Esophagus muscularis mucosa (tissue), 4 donors: ENCODE data around the gene S1PR4. TPM values are rescaled to one million over a fixed set of nuclear protein-coding genes. Genes with fewer than 3 reads are reported as not detected.

ENCODE experiments used
- DNase-seq: peaks from one replicate; pipeline ENCODE4 v3.0.0-alpha.2; 2017; ENCODE audit errors: extremely low spot score
- H3K27ac ChIP-seq, 4 donors: fragments of 200-600 bp; sonication (generic); replicated peaks in 1 of 4; 1 replicate in 3 of 4; 2 replicates in 1 of 4; pipeline ENCODE4 v1.5.1; 2016 to 2019; ENCODE audit warnings: mild to moderate bottlenecking in 1 of 4
- H3K27me3 ChIP-seq, 4 donors: fragments of 200-600 bp; sonication (generic); one replicate each; pipeline versions ENCODE4 v1.5.1 to v1.6.0; 2016 to 2019
- H3K36me3 ChIP-seq, 4 donors: fragments of 200-600 bp; sonication (generic); one replicate each; pipeline ENCODE4 v1.5.1; 2016 to 2019
- H3K4me1 ChIP-seq, 4 donors: fragments of 200-600 bp; sonication (generic); one replicate each; pipeline ENCODE4 v1.5.1; 2016 to 2019
- H3K4me3 ChIP-seq, 4 donors: fragments of 200-600 bp; sonication (generic); 1 replicate in 2 of 4; 2 replicates in 2 of 4; pipeline ENCODE4 v1.5.1; 2016 to 2019; ENCODE audit warnings: mild to moderate bottlenecking in 4 of 4, moderate library complexity in 1 of 4
- H3K9me3 ChIP-seq, 4 donors: fragments of 200-600 bp; sonication (generic); 1 replicate in 3 of 4; 2 replicates in 1 of 4; pipeline ENCODE4 v1.5.1; 2016 to 2019
- EP300 ChIP-seq: sonication (generic); formaldehyde crosslinking; IDR thresholded peaks from one replicate; pipeline ENCODE4 v1.6.1; 2017; ENCODE audit warnings: antibody characterized with exemption
- POLR2A ChIP-seq: fragments of 450-650 bp; IDR thresholded peaks from one replicate; pipeline ENCODE4 v1.6.1; 2017; ENCODE audit warnings: antibody characterized with exemption, moderate library complexity, mild to moderate bottlenecking, low read depth
- POLR2AphosphoS5 ChIP-seq, 2 donors: sonication (generic); formaldehyde crosslinking; IDR thresholded peaks; one replicate each; pipeline ENCODE4 v1.6.1; 2017; ENCODE audit warnings: antibody characterized with exemption in 2 of 2
- WGBS: methylation state at CpG from one replicate; pipeline ENCODE4 v1.1.5; 2018; 5-methylcytosine and 5-hydroxymethylcytosine counted together
- intact Hi-C: fragments of 100-400 bp; cut with DNase I; formaldehyde crosslinking; loops from one replicate; pipeline ENCODE4 v1.15.1; 2023
- total RNA-seq, 4 donors: library from RNA; depleted of rRNA; stranded (reverse); fragments of >200 nt; gene quantifications; one replicate each; pipeline versions ENCODE4 v1.1.0 to v1.2.1, GENCODE V29; 2016
- TF ChIP-seq, protein P1 (sequence below), 3 experiments: fragments of 200-600 bp in 2 of 3; fragments of 450-650 bp in 1 of 3; sonication (generic) in 2 of 3; IDR thresholded peaks; one replicate each; pipeline ENCODE4 v1.5.1; 2017 to 2019; ENCODE audit warnings: antibody characterized with exemption in 3 of 3, mild to moderate bottlenecking in 2 of 3, moderate library complexity in 1 of 3

S1PR4 gene
- total RNA-seq, 4 donors from 2014 or later = 0.42 to 5.5 (median 2.4) TPM

DNA sequence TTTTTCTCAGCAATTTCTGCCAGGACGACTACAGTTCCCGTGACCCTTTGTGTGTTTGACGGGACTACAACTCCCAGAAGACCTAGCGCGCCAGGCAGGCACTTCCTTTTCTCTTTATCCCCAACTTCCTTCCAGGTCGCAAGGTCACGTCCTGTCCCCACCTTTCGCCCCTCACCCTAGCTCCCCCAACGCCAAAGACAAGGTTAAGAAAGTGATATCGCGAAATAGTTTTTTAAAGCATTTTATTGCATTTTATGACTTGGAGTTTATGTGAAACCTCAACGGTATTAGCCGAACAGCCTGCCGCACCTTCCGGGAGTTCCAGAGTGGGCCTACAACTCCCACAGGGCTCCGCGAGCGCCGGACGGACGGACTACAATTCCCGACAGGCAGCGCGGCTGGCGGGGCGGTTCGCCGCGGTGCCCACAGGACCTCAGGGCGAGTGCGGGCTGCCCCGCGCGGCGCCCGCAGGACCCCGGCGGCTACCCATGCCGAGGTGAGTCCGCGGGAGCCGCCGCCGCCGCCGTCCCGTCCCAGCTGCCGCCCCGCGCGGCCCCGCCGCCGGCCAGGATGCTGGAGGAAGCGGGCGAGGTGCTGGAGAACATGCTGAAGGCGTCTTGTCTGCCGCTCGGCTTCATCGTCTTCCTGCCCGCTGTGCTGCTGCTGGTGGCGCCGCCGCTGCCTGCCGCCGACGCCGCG, 7.0 kb downstream of the S1PR4 start, which contains the start of gene NCLN:
Gene NCLN, plus strand, starts transcription at position 470 of the 699 bp plus-strand sequence. Its CDS starts 101 bp downstream, at position 571.
- TF ChIP-seq, protein P1, sequence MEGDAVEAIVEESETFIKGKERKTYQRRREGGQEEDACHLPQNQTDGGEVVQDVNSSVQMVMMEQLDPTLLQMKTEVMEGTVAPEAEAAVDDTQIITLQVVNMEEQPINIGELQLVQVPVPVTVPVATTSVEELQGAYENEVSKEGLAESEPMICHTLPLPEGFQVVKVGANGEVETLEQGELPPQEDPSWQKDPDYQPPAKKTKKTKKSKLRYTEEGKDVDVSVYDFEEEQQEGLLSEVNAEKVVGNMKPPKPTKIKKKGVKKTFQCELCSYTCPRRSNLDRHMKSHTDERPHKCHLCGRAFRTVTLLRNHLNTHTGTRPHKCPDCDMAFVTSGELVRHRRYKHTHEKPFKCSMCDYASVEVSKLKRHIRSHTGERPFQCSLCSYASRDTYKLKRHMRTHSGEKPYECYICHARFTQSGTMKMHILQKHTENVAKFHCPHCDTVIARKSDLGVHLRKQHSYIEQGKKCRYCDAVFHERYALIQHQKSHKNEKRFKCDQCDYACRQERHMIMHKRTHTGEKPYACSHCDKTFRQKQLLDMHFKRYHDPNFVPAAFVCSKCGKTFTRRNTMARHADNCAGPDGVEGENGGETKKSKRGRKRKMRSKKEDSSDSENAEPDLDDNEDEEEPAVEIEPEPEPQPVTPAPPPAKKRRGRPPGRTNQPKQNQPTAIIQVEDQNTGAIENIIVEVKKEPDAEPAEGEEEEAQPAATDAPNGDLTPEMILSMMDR (IDR thresholded peaks at IDR 0.05) = no peak
- TF ChIP-seq POLR2AphosphoS5 (IDR thresholded peaks at IDR 0.05) = peak; percentile 62 to 71
- intact Hi-C loops = no loop called here
- Histone ChIP-seq H3K36me3 (peaks cover 0 to 17% (median 11%) of the 10 kb centered on the region in 4 donors), H3K4me3 (peak within 1 kb of the TSS; percentile 84 to 97 (median 95)), H3K9me3 (no peaks in the 10 kb centered on the region), H3K4me1 (peaks cover 16 to 51% (median 37%) of the 10 kb centered on the region in 4 donors), H3K27ac (peak within 1 kb of the TSS; percentile 73 to 85 (median 81)), H3K27me3 (no peaks in the 10 kb centered on the region)
- DNase-seq = peak; percentile 99
- WGBS = under 1% methylated on average over 20 of the region's 69 CpGs

DNA sequence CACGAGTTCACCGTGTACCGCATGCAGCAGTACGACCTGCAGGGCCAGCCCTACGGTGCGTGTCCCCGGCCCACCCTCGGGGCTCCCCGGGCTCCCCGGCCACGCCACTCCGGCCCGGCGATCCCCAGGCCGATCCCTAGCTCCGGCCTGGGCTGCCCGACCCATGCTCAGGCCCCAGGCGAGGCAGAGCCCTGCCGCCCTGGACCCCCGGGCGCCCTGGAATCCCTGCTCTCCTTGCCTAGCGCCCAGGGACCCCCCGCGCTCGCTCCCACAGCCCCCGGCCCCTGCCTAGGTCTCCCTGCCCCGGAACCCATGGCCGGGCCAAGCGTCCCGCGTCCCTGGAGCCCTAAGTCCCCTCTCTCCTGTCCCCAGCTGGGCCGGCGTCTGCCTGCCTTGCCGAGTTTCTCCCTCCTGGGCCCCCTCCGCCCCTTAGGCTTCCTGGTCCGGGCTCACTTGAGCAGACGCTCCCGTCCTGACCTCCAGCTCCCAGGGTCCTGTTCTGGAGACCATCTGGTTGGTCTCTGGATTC, 7.7 kb downstream of the S1PR4 start:
- DNase-seq = no peak
- H3K4me3 ChIP-seq = peak overlapping the region; percentile 84 to 97 (median 95)
- no peaks in the 10 kb centered on the region for H3K27me3 ChIP-seq
- intact Hi-C loops = no loop called here
- peaks cover 0 to 18% (median 12%) of the 10 kb centered on the region in 4 donors for H3K36me3 ChIP-seq
- H3K9me3 ChIP-seq = no peaks in the 10 kb centered on the region
- H3K27ac ChIP-seq = peak overlapping the region; percentile 73 to 85 (median 81)
- peaks cover 16 to 51% (median 37%) of the 10 kb centered on the region in 4 donors for H3K4me1 ChIP-seq
- 2% methylated on average over 13 of the region's 38 CpGs for WGBS
- TF ChIP-seq POLR2AphosphoS5 (IDR thresholded peaks at IDR 0.05) = no peak
- TF ChIP-seq, protein P1 (IDR thresholded peaks at IDR 0.05) = peak in 1 of 3 experiments; percentile 5

DNA sequence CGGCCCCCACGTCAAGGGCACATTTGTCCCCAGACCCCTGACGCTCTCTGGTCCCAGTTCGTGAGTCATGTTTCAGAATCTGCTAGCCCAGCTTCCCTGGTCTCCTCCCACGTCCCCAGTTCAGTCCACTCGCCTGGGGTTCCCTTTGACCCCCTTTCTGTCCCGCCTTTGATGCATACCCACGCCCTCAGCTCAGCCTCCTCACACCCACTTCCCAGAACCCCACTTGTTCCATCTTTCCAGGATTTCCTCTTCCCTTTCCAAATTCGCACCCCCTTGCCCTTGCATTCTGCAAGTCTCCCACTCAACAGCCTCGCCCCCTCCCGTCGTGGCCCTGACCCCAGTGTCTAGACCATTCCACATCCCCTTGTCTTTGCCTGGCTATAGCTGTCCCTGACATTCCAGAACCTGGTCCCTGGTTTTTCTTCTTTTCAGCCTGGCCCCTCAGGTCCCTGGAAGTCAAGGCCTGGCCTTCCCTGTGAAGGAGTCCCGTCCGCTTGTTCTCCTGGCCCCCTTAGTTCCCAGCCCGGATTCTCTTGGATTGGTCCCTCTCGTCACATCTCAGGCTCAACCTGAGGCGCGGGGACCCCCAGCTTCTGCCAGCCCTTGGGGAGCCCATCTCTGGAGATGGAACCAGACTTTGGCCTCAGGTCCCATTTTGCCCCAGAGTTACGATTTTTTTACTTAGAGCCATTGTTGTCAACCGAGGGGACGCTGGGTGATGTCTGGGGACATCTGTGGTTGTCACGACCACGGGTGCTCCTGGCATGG, 8.5 kb downstream of the S1PR4 start:
- H3K4me1 ChIP-seq = peaks cover 16 to 51% (median 37%) of the 10 kb centered on the region in 4 donors
- DNase-seq = no peak
- peaks cover 0 to 20% (median 14%) of the 10 kb centered on the region in 4 donors for H3K36me3 ChIP-seq
- no peaks in the 10 kb centered on the region for H3K27me3 ChIP-seq
- H3K27ac ChIP-seq = no peak overlapping the region
- TF ChIP-seq POLR2AphosphoS5 (IDR thresholded peaks at IDR 0.05) (no peak), POLR2A (no peak), EP300 (no peak)
- TF ChIP-seq, protein P1 (IDR thresholded peaks at IDR 0.05) = no peak
- intact Hi-C loops = no loop called here
- no peaks in the 10 kb centered on the region for H3K9me3 ChIP-seq
- H3K4me3 ChIP-seq = peak overlapping the region; percentile 84 to 97 (median 95)
- 65% methylated on average over 23 of the region's 23 CpGs for WGBS

DNA sequence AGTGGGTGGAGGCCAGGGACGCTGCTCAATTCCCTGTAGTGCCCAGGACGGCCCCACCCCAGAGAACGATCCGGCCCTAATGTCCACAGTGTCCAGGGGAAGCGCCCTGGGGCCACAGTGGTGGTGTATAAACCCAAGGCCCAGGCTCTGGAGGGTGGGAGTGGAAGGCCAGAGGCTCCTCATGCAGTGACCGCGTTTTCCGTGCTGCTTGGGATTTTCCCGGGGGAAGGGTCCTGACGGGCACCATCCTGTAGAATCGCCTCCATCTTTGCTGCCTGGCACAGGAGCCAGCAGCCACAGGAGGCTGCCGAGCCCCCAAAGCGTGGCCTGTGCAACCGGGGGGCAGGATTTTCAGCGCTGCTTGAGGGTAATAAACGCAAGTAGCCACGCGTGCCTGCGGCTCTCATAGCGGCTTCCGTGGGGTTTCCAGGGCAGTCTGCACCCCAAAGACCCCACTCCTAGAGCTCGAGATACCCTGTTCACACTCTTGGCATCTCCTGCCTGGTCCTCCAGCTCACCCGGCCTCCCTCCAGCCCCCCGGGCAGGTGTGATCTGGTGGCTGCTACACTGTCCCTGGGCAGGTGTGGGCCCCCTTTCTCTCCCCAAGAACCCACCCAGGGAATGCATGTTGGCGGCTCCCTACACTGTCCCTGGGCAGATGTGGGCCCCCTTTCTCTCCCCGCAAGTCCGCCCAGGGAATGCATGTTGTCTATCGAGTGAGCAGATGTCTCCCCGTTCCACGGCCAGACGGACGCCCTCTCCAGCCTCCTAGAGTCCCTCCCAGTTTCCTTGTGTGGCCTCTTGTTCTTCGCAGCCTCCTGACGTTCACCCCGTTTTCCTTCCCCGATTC, 9.3 kb downstream of the S1PR4 start:
- peaks cover 0 to 27% (median 20%) of the 10 kb centered on the region in 4 donors for H3K36me3 ChIP-seq
- no peak overlapping the region for H3K4me3 ChIP-seq
- intact Hi-C loops = no loop called here
- peaks cover 16 to 51% (median 37%) of the 10 kb centered on the region in 4 donors for H3K4me1 ChIP-seq
- DNase-seq = no peak
- no peak overlapping the region for H3K27ac ChIP-seq
- no peaks in the 10 kb centered on the region for H3K27me3 ChIP-seq
- H3K9me3 ChIP-seq = no peaks in the 10 kb centered on the region
- TF ChIP-seq, protein P1 (IDR thresholded peaks at IDR 0.05) = no peak
- TF ChIP-seq POLR2AphosphoS5 (IDR thresholded peaks at IDR 0.05) (no peak), EP300 (no peak), POLR2A (no peak)
- 81% methylated on average over 35 of the region's 36 CpGs for WGBS
